Neural progenitor cell (in vitro differentiated cells): ENCODE data around the gene FBXW4. TPM values are rescaled to one million over a fixed set of nuclear protein-coding genes. Genes with fewer than 3 reads are reported as not detected.
A peak's percentile ranks its signal among the peaks of the same experiment; 100 is the strongest.

Source experiments
- DNase-seq: peaks from one replicate; pipeline ENCODE4 v3.0.0-alpha.2; 2016; ENCODE audit warnings: low spot score
- H2AFZ ChIP-seq: fragments of 200-600 bp; sonication (generic); replicated peaks from 2 replicates; pipeline ENCODE4 v1.6.1; 2016; ENCODE audit warnings: antibody characterized with exemption
- H3F3A ChIP-seq: fragments of 200-600 bp; sonication (generic); 2 replicates; pipeline ENCODE4 v1.6.1; 2016; ENCODE audit warnings: antibody characterized with exemption, low read depth
- H3K27ac ChIP-seq: fragments of 200-600 bp; sonication (generic); 2 replicates; pipeline ENCODE4 v1.5.1; 2016; ENCODE audit warnings: mild to moderate bottlenecking
- H3K27me3 ChIP-seq: fragments of 200-600 bp; sonication (generic); 2 replicates; pipeline ENCODE4 v1.6.1; 2016; ENCODE audit warnings: mild to moderate bottlenecking, moderate library complexity
- H3K36me3 ChIP-seq: fragments of 200-600 bp; sonication (generic); 2 replicates; pipeline ENCODE4 v1.5.1; 2016
- H3K4me1 ChIP-seq: fragments of 200-600 bp; sonication (generic); 2 replicates; pipeline ENCODE4 v1.6.1; 2016; ENCODE audit warnings: mixed run types
- H3K4me2 ChIP-seq: fragments of 200-600 bp; sonication (generic); 2 replicates; pipeline ENCODE4 v1.6.1; 2016
- H3K4me3 ChIP-seq: fragments of 200-600 bp; sonication (generic); 2 replicates; pipeline ENCODE4 v1.5.1; 2016
- H3K79me2 ChIP-seq: fragments of 200-600 bp; sonication (generic); 2 replicates; pipeline ENCODE4 v1.6.1; 2016; ENCODE audit warnings: low read depth
- H3K9ac ChIP-seq: fragments of 200-600 bp; sonication (generic); 2 replicates; pipeline ENCODE4 v1.6.1; 2016
- H3K9me3 ChIP-seq: fragments of 200-600 bp; sonication (generic); 2 replicates; pipeline ENCODE4 v1.5.1; 2016; ENCODE audit warnings: low read depth
- H4K20me1 ChIP-seq: fragments of 200-600 bp; sonication (generic); 2 replicates; pipeline ENCODE4 v1.6.1; 2016; ENCODE audit warnings: low read depth
- H3K27ac Mint-ChIP-seq: 3 replicates; pipeline ENCODE4 v1.8.0; 2021; ENCODE audit warnings: mixed read lengths
- H3K27me3 Mint-ChIP-seq: 2 replicates; pipeline ENCODE4 v1.8.0; 2022; ENCODE audit warnings: low read depth, mild to moderate bottlenecking, inconsistent platforms, moderate library complexity, mixed read lengths; ENCODE audit not compliant: insufficient read depth
- H3K36me3 Mint-ChIP-seq: 3 replicates; pipeline ENCODE4 v1.8.0; 2021; ENCODE audit warnings: mixed read lengths
- H3K4me1 Mint-ChIP-seq: 3 replicates; pipeline ENCODE4 v1.8.0; 2021; ENCODE audit warnings: mixed read lengths
- H3K4me3 Mint-ChIP-seq: 3 replicates; pipeline ENCODE4 v1.8.0; 2021; ENCODE audit warnings: mild to moderate bottlenecking, moderate library complexity, mixed read lengths
- H3K9me3 Mint-ChIP-seq: 3 replicates; pipeline ENCODE4 v1.8.0; 2020; ENCODE audit warnings: mixed read lengths
- CTCF ChIP-seq: fragments of 200-600 bp; sonication (generic); IDR thresholded peaks from 2 replicates; pipeline ENCODE4 v1.5.1; 2017; ENCODE audit warnings: antibody characterized with exemption, mild to moderate bottlenecking
- EZH2 ChIP-seq: fragments of 200-600 bp; sonication (generic); IDR thresholded peaks from 2 replicates; pipeline ENCODE4 v1.6.1; 2017; ENCODE audit warnings: antibody characterized with exemption, mild to moderate bottlenecking, moderate library complexity
- EZH2phosphoT487 ChIP-seq: fragments of 200-600 bp; sonication (generic); IDR thresholded peaks from 2 replicates; pipeline ENCODE4 v1.6.1; 2017; ENCODE audit warnings: antibody characterized with exemption
- total RNA-seq: library from RNA; depleted of rRNA; stranded (reverse); fragments of >200 nt; gene quantifications from 2 replicates; pipeline ENCODE4 v1.2.3, GENCODE V29; 2015; ENCODE audit warnings: low replicate concordance

Gene FBXW4
- total RNA-seq, 1 donor from 2014 or later: 36.3 TPM

DNA sequence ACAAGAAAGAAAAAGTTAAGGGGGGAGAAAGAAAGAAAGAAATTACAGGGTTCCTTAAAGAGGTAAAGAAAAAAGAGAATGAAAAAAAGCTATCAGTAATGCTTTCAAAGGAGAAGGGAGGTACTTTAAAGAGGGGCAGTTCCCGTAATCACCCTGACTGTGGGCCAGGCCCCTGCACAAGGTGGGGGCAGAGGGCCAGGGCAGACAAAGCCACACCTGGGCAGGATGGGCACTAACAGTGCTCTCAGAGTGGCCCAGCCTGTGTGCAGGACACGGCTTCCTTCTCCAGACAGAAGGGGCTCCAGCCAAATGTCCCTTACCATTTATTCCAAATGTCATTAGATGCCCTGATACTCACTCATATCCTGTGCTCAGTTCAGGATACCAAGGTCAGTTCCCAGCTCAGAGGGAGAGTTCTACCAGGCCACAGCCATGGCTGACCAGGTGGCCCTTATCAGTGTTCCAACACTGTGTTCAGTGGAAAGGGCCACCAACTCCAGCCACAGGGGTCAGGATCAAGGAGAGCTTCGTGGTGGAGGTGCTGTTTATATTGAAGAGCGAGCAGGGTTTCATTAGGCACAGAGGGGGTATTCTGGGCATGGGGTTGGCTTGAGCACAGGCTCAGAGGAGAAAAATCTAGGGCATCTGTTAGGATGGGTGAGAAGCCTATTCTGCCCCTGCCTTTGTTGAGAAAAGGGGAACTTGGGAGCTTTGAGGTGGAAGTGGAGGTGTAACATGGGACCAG, 77.0 kb downstream of the FBXW4 start:
- Histone ChIP-seq H3F3A (peaks cover 43% of the 10 kb centered on the region), H3K9me3 (no peaks in the 10 kb centered on the region), H4K20me1 (peaks cover 14% of the 10 kb centered on the region), H3K4me3 (no peak overlapping the region), H2AFZ (no peak overlapping the region), H3K79me2 (no peaks in the 10 kb centered on the region), H3K4me1 (peaks cover 61% of the 10 kb centered on the region), H3K27me3 (no peaks in the 10 kb centered on the region), H3K27ac (no peak overlapping the region), H3K4me2 (no peak overlapping the region), H3K36me3 (no peaks in the 10 kb centered on the region), H3K9ac (no peak overlapping the region)
- Mint-ChIP-seq H3K27me3 (peaks cover 13% of the 10 kb centered on the region), H3K27ac (no peak overlapping the region), H3K9me3 (no peaks in the 10 kb centered on the region), H3K4me1 (peaks cover 52% of the 10 kb centered on the region), H3K4me3 (no peak overlapping the region), H3K36me3 (peaks cover 13% of the 10 kb centered on the region)
- no peak for DNase-seq
- TF ChIP-seq CTCF: no peak
- TF ChIP-seq EZH2: no peak

GRCh38 chr10:101617102-101617823, 77.7 kb downstream of the FBXW4 start:
- Histone ChIP-seq H3K4me3 (no peak overlapping the region), H3F3A (peaks cover 43% of the 10 kb centered on the region), H2AFZ (no peak overlapping the region), H3K79me2 (no peaks in the 10 kb centered on the region), H3K27ac (no peak overlapping the region), H3K4me2 (no peak overlapping the region), H3K9me3 (no peaks in the 10 kb centered on the region), H3K9ac (no peak overlapping the region), H3K4me1 (peaks cover 68% of the 10 kb centered on the region), H3K36me3 (no peaks in the 10 kb centered on the region), H4K20me1 (peaks cover 18% of the 10 kb centered on the region), H3K27me3 (no peaks in the 10 kb centered on the region)
- TF ChIP-seq CTCF: peak; percentile 43
- TF ChIP-seq EZH2: no peak
- no peak for TF ChIP-seq EZH2phosphoT487
- Mint-ChIP-seq H3K36me3 (peaks cover 11% of the 10 kb centered on the region), H3K9me3 (no peaks in the 10 kb centered on the region), H3K27ac (no peak overlapping the region), H3K4me3 (no peak overlapping the region), H3K4me1 (peaks cover 59% of the 10 kb centered on the region), H3K27me3 (peaks cover 13% of the 10 kb centered on the region)
- no peak for DNase-seq

DNA sequence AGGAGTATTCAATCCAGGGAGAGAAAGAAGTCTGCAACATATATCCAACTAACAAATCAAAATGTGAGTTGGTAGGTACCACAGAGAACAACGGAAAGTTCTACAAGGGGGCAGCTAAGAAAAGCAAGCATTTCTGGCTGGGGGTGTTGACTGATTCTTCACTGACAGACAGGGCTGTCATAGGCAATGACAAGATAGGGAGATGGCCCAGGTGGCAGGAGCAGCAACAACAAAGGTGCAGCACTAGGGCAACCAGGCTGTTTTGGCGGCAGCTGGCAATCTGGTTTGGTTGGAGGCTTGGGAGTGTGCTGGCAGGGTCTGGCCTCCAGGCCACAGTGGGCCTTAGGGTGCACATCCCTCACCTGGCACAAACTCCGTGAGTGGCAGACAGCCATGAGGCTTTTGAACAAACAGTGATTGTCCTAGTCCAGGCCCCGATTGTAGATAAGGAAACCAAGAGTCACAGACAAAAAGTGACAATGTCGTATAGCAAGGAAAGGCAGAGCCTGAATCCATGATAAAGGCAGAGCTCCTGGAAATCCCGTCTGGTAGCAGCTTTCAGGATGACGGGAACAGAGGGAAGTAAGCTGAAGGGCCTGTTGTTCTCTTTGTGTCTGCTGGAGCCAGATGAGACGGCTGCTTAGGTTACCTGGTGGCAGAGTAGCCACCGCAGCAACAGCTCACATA, 78.4 kb downstream of the FBXW4 start:
- H3K9ac ChIP-seq: no peak overlapping the region
- Mint-ChIP-seq H3K27ac (no peak overlapping the region), H3K9me3 (no peaks in the 10 kb centered on the region), H3K4me1 (peaks cover 64% of the 10 kb centered on the region), H3K27me3 (peaks cover 13% of the 10 kb centered on the region), H3K4me3 (no peak overlapping the region), H3K36me3 (peaks cover 11% of the 10 kb centered on the region)
- no peak for DNase-seq
- H3K9me3 ChIP-seq: no peaks in the 10 kb centered on the region
- peaks cover 43% of the 10 kb centered on the region for H3F3A ChIP-seq
- H3K36me3 ChIP-seq: no peaks in the 10 kb centered on the region
- H3K27ac ChIP-seq: no peak overlapping the region
- TF ChIP-seq EZH2: no peak
- no peak for TF ChIP-seq EZH2phosphoT487
- no peak for TF ChIP-seq CTCF
- H3K4me3 ChIP-seq: no peak overlapping the region
- H3K4me1 ChIP-seq: peaks cover 69% of the 10 kb centered on the region
- no peak overlapping the region for H3K4me2 ChIP-seq
- no peaks in the 10 kb centered on the region for H3K79me2 ChIP-seq
- no peaks in the 10 kb centered on the region for H3K27me3 ChIP-seq
- no peak overlapping the region for H2AFZ ChIP-seq
- H4K20me1 ChIP-seq: peaks cover 18% of the 10 kb centered on the region
